GM12872 (cell line): ENCODE data around the gene SELP.

Source experiments
- CTCF ChIP-seq: IDR thresholded peaks from 3 replicates; pipeline ENCODE4 v1.5.1; 2011; ENCODE audit warnings: low read depth, mild to moderate bottlenecking, low read length, moderate library complexity; ENCODE audit not compliant: insufficient read depth

The SELP gene

DNA sequence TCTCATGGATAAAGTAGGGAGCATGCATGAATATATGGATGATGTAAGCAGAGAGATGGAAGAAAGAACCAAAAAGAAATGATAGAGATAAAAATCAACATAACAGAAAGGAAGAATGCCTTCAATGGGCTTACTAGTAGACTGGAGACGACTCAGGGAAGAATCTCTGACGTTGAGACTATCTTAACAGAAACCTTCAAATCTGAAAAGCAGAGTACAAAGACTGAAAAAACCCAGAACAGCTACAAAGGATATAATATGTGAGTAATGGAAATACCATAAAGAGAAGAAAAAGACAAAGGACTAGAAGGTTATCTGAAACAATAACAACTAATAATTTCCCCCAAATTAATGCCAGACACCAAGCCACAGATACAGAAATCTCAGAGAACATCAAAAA is 18.3 kb upstream of the SELP start:
- TF ChIP-seq CTCF, result no peak

DNA sequence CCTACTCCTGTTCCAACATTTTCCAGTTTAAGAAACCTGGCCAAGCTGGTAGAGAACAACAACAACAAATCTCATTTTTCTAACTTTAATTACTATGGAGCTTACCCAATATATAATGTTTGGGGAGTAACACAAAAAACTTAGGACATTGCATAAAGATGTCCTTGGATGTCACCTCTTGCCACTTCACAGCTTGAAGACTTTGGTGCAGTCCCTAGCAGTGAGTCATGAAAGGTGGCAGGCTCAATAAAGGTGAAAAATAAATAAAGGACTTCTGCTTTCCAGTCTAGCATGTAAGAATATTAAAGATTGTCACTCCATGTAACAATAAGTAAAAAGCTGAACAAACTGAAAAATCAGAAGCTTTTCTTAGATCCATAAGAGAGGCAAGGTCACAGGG is 17.6 kb upstream of the SELP start:
- no peak for TF ChIP-seq CTCF

GRCh38 chr1:169644297-169644696 is 14.4 kb upstream of the SELP start:
- no peak for TF ChIP-seq CTCF

GRCh38 chr1:169634877-169635276 is 5.0 kb upstream of the SELP start:
- TF ChIP-seq CTCF, result no peak

DNA sequence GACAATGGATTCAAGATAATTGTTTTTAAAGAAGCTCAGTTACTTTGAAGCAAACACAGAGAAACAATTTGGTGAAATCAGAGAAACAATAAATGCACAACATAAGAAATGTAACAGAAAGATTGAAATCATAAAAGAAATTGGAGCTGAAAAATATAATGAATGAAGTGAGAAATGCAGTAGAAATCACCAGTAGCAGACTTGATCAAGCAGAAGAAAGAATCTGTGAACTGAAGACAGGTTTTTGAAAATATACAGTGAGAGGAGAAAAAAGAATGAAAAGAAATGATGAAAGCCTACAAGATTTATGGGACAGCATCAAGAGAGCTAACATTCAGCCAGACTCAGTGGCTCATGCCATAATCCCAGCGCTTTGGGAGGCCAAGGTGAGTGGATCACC is 4.2 kb upstream of the SELP start:
- no peak for TF ChIP-seq CTCF

DNA sequence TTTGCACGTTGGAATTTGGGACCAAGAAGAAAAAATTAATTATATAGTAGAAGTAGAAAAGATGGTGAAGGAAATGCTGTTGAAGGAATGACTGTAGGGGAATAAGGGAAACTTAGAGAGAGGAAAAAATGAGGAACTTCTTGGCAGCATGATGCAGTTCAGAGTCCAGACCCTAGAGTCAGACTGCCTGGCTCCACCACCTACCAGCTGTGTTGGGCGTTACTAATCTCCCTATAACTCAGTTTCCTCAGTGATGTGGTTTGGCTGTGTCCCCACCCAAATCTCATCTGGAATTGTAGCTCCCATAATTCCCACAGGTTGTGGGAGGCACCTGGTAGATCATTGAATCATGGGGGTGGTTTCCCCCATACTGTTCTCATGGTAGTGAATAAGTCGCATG is 1.3 kb upstream of the SELP start:
- TF ChIP-seq CTCF, result no peak

DNA sequence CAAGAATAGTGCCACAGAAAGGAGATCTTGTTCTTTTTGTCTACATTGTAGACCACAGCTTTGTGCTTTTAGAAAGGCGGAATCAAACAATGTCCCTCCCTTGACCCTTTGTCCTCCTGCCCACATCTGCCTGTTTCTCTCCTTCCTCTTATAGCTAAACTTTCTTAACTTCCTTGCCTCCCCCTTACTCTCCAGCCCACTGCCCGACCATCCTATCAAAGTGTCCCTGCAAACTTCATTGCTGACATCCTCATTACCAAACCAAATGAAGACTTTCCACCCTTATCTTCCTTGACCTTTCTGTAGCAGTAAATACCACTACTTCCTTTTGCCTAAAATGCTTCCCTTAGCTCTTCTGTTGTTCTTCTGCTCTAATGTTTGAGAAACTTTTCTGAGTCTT is 5.0 kb downstream of the SELP start:
- no peak for TF ChIP-seq CTCF

GRCh38 chr1:169624122-169624521 is 5.8 kb downstream of the SELP start:
- no peak for TF ChIP-seq CTCF
